NOMO-1 (cell line): ENCODE data around the gene HIVEP2.

ENCODE experiments used
- DNase-seq, 2 experiments: peaks; one replicate each; lab custom pipeline; 2025; ENCODE audit not compliant: unreplicated experiment in 2 of 2; lab: John Stamatoyannopoulos, UW

HIVEP2 gene

GRCh38 chr6:142716097-142716496 lies 228.9 kb downstream of the HIVEP2 start:
- DNase-seq: no peak

GRCh38 chr6:142714951-142715785 lies 229.8 kb downstream of the HIVEP2 start:
- peak; percentile 22 to 60 for DNase-seq

GRCh38 chr6:142713959-142714358 lies 231.0 kb downstream of the HIVEP2 start:
- DNase-seq: no peak

GRCh38 chr6:142712231-142712630 lies 232.7 kb downstream of the HIVEP2 start:
- DNase-seq: no peak

GRCh38 chr6:142708651-142709050 lies 236.3 kb downstream of the HIVEP2 start:
- no peak for DNase-seq

GRCh38 chr6:142707255-142707654 lies 237.7 kb downstream of the HIVEP2 start:
- DNase-seq: no peak

GRCh38 chr6:142706210-142706609 lies 238.8 kb downstream of the HIVEP2 start:
- DNase-seq: peak in 1 of 2 experiments; percentile 34

- peak; percentile 63 to 69 for DNase-seq
Measured at GRCh38 chr6:142705054-142705453, 239.9 kb downstream of the HIVEP2 start.

GRCh38 chr6:142702501-142703460 lies 242.2 kb downstream of the HIVEP2 start:
- DNase-seq: peak; percentile 77 to 81
